Ureter (tissue), 1 donor: ENCODE measurements around the gene OLR1. TPM values are rescaled to one million over a fixed set of nuclear protein-coding genes. Genes with fewer than 3 reads are reported as not detected.

ENCODE experiments used
- DNase-seq: peaks from one replicate; pipeline ENCODE4 v3.0.0-alpha.2; 2020; ENCODE audit warnings: low spot score
- total RNA-seq: library from RNA; stranded (reverse); gene quantifications from one replicate; pipeline ENCODE4 v1.2.4, GENCODE V29; 2023
- donor health status: DM: yes; HTN: yes; CAD: no.

The OLR1 gene
- total RNA-seq, 1 donor from 2014 or later = 3.4 TPM

GRCh38 chr12:10153271-10154144 lies 18.4 kb downstream of the OLR1 start:
- peak; percentile 71 for DNase-seq

GRCh38 chr12:10151621-10152020 lies 20.3 kb downstream of the OLR1 start:
- no peak for DNase-seq

- no peak for DNase-seq
Measured at GRCh38 chr12:10147714-10148403, 24.1 kb downstream of the OLR1 start.

- no peak for DNase-seq
Measured at GRCh38 chr12:10142976-10143589, 28.8 kb downstream of the OLR1 start.

GRCh38 chr12:10140001-10140400 lies 31.9 kb downstream of the OLR1 start:
- no peak for DNase-seq

- no peak for DNase-seq
Measured at GRCh38 chr12:10136637-10137205, 35.2 kb downstream of the OLR1 start.

- DNase-seq = no peak
Measured at GRCh38 chr12:10135126-10135525, 36.8 kb downstream of the OLR1 start.

GRCh38 chr12:10132850-10133370 lies 39.0 kb downstream of the OLR1 start:
- DNase-seq = no peak

GRCh38 chr12:10131111-10131690 lies 40.7 kb downstream of the OLR1 start:
- no peak for DNase-seq

GRCh38 chr12:10130042-10130441 lies 41.9 kb downstream of the OLR1 start, which contains the start of gene CLEC7A:
TSS of gene CLEC7A (minus strand) at chr12:10130199. CDS start at chr12:10130082, 117 bp downstream.
- DNase-seq = no peak

GRCh38 chr12:10128687-10129086 lies 43.2 kb downstream of the OLR1 start:
- no peak for DNase-seq

GRCh38 chr12:10126413-10126812 lies 45.5 kb downstream of the OLR1 start:
- DNase-seq = no peak

GRCh38 chr12:10122689-10123088 lies 49.2 kb downstream of the OLR1 start:
- no peak for DNase-seq

GRCh38 chr12:10121278-10121677 lies 50.7 kb downstream of the OLR1 start:
- DNase-seq = no peak

GRCh38 chr12:10119066-10119465 lies 52.9 kb downstream of the OLR1 start:
- DNase-seq = no peak

GRCh38 chr12:10115890-10116289 lies 56.0 kb downstream of the OLR1 start:
- no peak for DNase-seq

- DNase-seq = no peak
Measured at GRCh38 chr12:10115311-10115710, 56.6 kb downstream of the OLR1 start.

- DNase-seq = no peak
Measured at GRCh38 chr12:10113920-10114319, 58.0 kb downstream of the OLR1 start.

- no peak for DNase-seq
Measured at GRCh38 chr12:10113075-10113474, 58.9 kb downstream of the OLR1 start.

GRCh38 chr12:10111451-10111850 lies 60.5 kb downstream of the OLR1 start:
- no peak for DNase-seq

GRCh38 chr12:10110256-10110844 lies 61.6 kb downstream of the OLR1 start:
- no peak for DNase-seq
